NCI-H146 treated with DMSO at 0.1 percent for 48 hours (cell line): Measurements from ENCODE around the gene RRP15.

Experiments
- DNase-seq: peaks from one replicate; lab custom pipeline; 2025; ENCODE audit not compliant: unreplicated experiment; lab: John Stamatoyannopoulos, UW

Gene RRP15

DNA sequence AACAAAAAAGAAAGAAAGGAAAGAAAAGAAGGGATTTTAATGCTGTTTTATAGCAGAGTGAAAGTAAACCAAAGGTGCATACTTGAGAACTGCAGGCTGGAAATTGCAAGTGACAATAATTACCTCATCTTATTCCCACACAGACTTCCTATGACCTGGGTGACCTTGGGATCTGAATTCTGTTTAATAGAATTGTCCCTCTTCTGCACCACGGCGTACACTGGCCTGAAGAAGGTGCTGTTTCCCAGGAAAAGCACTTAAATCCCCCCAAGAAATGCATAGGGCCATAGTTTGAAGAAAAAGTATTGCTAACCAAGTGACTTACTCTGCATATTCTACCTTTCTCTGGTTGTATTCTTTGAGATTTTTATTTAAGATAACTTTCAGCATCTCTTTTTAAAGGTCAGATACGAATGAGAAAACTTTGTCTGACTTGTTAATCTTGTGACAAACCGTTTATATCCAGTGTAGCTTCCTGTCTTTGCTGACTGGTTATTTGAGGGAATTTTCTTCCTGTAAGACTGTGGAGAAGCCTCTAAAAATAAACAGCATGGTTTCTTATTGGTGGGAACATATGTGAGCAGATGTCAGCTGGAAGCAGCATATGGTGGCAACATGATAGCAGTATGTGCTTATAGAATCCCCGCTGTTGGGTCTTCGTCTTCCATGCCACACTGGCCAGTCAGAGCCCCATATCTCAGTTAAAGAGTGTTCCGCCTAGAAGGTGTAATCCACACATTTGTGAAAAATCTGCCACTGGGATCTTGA is 76.4 kb downstream of the RRP15 start:
- peak; percentile 20 for DNase-seq

DNA sequence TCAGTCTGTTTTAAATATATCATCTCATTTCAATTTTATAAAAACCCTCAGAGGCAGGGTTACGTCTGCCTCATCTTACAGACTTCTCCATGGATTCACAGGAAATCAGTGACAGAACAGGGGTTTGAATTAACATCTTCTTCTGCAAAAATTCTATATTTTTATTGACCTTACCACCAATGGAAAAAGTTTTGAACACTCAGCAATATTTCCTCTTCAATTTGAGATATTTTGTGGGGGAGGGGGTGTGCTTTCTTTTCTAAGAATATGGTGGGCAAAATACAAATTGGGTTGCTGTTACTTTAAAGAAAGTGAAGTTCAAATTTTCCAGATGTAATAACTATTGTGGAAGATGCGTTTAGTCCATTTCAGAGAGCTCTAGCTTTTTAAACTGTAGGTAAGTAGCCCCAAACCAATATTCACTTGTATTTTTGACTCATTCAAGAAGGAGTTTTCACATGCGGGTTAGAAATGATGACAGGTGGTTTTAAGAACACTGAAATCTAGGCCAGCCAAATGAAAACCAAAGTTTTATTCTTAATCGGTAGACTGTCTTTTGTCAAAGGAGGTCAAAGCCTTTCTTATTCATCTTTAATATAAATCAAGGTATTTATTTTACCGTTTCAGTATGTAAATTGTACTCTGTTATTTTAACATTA is 77.5 kb downstream of the RRP15 start:
- DNase-seq: no peak

- no peak for DNase-seq
Measured at GRCh38 chr1:218363141-218363540, 78.0 kb downstream of the RRP15 start.

- peak; percentile 54 for DNase-seq
Measured at GRCh38 chr1:218364028-218364710, 79.1 kb downstream of the RRP15 start.

DNA sequence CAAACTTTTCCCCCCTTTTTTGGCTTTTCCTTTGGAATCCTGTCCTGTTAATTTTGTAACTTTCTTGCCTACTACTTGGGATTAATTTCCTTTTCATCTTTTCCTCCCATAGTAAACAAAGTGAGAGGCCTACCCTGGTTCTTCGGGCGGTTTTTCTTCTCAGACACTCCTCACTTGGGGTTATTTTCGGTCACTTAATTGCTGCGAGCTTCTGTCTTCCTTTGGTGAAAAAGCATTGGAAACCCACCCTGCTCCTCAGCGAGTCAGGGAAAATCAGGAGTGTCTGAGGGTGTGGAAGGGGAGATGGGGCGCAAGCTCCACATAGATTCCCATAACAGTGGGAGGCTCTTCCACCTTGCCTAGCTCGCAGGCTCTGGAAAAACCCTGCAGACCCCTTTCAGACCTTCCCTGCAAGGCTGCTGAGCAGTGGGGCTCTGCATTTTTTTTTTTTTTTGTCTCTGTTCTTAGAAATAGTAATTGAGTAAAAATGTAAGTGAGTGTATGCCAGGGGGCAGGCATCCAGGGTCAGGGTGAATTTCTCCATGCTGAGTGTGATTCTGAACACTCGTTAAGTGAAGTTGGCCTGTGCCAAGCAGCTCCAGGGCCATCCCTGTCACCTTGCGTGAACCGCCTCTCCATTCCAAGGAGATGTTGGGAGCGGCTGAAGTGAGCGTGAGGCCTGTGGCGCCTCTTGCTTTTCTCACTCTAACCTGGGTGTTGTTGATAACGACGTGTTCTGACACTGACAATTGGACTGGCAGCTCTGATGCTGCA is 80.3 kb downstream of the RRP15 start:
- no peak for DNase-seq

DNA sequence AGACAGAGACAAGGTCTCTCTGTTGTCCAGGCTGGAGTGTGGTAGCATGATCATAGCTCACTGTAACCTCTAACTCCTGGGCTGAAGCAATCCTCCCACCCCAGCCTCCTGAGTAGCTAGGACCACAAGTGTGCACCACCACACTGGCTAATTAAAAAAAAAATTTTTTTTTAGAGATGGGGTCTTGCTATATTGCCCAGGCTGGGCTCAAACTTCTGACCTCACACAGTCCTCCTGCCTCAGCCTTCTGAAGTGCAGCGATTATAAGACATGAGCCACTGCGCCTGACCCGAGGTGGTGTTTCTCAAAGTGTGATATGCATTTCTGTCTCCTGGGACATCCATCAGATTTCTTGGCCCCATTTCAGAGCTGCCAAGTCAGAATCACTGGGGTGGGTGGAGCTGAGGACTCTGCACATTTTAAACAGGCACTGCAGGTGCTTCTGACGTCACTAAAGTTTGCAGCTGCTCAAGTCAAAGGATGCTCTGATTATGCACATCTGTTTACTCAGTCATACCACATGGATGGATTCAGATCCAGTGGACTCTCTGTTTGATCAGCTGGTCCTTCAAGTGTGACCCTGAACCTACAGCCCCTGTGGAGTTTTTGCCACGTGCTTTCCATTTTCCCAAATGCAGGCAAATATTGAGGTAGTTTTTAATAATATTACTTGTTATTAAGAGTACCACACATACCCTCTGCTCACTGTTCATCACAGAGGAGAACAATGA is 81.4 kb downstream of the RRP15 start:
- peak; percentile 87 for DNase-seq

- DNase-seq: no peak
Measured at GRCh38 chr1:218367118-218367517, 82.0 kb downstream of the RRP15 start.

DNA sequence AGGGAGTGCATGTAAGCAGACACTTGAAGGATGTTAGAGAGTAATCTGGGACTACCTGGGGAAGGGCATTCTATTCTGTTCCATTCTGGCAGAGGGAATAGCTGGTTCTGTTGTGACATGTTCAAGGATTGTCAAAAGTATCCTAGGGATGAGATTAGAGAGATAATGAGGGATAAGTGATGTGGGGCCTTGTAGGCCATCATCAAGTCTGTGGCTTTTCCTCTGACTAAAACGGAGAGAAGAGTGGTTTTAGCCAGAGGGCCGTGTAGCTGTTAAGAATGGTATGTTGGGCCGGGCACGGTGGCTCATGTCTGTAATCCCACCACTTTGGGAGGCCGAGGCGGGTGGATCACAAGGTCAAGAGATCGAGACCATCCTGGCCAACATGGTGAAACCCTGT is 83.6 kb downstream of the RRP15 start:
- DNase-seq: no peak

DNA sequence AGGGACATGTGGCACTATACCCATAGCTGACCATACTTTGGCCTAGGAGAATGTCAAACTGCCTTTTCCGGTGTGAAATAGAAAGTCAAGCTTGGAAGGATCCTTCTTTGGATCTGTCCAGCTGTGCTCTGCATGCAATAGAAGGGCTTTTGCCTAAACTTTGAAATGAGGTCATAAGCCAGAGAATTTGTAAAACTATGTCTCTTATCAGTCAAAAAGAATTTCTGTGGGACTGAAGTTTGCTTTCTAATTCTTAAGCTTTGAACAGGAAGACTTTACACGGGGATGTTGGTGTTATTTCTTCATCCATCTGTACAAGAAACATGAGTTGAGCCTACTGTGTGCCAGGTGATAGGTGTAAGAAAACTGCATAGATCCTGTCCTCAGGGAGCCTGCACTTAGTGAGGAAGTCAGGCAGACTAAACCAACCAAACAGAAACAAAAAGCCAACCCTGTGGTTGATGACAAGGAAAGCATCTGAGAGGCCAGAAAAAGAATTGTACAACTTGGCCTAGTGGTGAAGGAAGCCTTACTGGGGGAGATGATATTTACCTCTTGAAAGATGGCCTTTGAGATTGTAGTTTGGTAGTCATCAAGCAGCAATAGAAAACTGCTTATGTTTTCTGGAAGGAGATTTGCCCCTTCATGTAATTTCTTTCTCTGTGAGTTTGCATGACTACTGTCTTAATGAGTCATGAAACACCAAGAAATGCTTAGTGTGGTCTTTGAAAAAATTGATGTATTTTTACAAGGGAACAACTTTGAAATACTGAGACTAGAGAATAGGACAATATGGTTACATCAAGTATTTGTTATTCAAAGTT is 84.8 kb downstream of the RRP15 start:
- no peak for DNase-seq

DNA sequence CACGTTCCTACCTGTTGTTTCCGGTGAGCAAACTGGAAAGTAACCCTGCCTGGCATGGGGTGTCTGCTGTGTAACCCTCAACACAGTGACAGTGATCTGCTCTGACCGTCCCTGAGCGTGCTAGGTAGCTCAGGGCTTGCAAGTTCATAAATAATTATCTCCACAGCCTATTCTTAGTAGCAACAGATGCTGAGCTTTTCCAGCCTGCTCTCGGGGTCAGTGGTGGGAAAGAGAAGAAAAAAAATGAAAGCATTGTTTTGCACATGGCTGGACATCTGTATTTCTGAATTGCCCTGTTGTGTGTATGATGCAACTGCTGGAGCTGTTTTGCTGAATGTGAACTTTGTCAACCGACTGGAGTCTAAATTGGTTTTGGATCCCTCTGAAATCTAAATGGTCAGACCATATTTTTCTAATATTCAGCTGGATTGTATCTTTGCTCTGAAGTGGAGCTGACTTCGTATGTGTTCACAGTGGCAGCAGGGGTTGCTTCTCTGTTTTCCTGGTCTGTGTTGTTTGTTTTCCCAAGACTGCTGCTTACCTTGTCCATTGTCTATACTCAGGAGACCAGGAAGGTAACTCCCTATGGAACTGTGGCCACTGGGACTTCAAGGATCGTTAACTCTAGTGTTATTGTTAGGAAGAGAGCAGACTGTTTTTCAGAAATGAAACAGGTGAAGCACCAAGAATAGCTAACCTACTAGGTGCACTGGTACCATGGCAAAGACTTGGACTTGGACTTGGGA is 87.0 kb downstream of the RRP15 start:
- DNase-seq: peak; percentile 52

- no peak for DNase-seq
Measured at GRCh38 chr1:218374401-218375353, 89.6 kb downstream of the RRP15 start.

DNA sequence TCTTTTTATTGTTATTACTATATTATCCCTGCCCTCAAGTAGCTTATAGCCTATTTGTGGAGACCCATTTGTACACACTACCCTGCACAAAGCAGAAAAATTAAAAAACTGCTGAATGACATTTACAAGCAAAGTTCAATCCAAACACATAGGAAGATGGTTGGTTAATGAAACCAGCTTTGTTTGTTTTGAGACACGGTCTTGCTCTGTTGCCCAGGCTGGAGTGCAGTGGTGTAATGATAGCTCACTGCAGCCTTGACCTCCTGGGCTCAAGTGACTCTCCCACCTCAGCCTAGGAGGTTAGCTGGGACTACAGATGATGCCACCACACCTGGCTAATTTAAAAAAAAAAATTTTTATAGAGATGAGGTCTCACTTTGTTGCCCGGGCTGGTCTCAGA is 91.6 kb downstream of the RRP15 start:
- DNase-seq: no peak

GRCh38 chr1:218377143-218377660 is 92.1 kb downstream of the RRP15 start:
- no peak for DNase-seq

- DNase-seq: no peak
Measured at GRCh38 chr1:218380125-218380977, 95.3 kb downstream of the RRP15 start.

DNA sequence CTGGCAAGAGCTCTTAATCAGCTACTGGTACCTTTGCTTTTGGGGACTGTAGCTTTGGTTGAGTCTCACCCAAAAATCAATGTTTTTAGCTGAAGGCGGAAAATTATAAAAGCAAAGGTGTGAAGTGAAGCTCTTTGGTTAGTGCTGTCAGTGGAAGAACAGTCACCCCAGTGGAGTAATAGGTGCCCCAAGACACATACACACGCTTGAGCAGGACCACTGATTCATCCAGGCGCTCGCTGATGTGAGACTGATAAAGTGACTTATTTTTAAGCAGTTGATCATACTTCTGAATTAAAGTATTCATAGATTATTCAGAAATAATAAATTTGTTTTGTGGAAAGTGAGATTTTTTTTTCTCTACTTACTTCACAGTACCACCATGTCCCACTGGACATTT is 97.2 kb downstream of the RRP15 start:
- no peak for DNase-seq

GRCh38 chr1:218383051-218383450 is 98.0 kb downstream of the RRP15 start:
- DNase-seq: no peak

DNA sequence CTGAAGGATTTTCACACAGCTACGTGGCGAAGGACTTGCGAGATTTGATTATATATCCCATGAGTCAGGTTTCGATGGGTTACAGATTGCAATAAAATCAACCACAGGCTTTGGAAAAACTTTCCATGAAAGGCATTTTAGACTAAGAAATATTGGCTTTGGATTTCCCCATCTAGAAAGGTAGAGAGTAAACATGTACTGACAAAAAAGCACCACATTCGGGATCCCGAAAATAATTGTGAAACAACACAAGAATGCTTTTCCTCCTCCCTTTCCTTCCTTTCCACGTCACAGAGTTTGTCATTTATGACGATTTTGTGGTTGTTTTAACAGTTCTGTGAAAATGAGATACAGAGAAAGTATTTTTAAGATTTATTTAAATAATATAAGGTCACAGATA is 98.6 kb downstream of the RRP15 start:
- no peak for DNase-seq
